ENCODE results near the gene PRSS21.

DNA sequence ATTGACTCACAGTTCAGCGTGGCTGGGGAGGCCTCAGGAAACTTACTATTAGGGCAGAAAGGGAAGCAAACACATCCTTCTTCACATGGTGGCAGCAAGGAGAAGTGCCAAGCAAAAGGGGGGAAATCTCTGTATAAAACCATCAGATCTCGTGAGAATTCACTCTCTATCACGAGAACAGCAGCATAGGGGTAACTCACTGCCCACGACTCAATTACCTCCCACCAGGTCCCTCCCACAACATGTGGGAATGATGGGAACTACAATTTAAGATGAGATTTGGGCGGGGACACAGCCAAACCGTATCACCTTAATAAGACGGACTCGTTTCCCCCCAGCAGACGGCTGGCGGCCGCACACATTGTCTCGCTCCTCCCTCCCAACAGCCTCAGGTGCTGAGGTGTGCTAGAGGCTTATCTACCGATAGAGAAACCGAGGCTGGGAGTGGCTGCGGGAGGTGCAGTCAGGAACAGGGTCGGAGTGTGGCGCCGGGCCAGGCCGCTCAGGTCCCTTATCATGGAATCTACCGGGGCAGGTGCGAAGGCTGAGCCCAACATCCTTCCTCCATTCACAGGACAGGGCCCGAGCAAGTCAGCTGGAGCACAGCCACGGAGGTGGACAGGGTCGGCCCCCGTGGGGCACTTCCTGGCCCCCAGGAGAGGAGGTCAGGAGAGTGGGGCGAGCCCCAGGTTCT is 8.2 kb downstream of the PRSS21 start:
- TF ChIP-seq CTCF (IDR thresholded peaks at IDR 0.05) (no peak), POLR2A (IDR thresholded peaks at IDR 0.05) (no peak), POLR2AphosphoS5 (IDR thresholded peaks at IDR 0.05) (no peak)
